ENCODE data around the gene DNAAF2. TPM values are rescaled to one million over a fixed set of nuclear protein-coding genes. Genes with fewer than 3 reads are reported as not detected.

The DNAAF2 gene
- total and polyA plus RNA-seq, 2 of the 13 experiments (the other 11 are each of a cell fraction or from before 2014, with no cell fraction given), result 6.1 to 13.6 TPM

DNA sequence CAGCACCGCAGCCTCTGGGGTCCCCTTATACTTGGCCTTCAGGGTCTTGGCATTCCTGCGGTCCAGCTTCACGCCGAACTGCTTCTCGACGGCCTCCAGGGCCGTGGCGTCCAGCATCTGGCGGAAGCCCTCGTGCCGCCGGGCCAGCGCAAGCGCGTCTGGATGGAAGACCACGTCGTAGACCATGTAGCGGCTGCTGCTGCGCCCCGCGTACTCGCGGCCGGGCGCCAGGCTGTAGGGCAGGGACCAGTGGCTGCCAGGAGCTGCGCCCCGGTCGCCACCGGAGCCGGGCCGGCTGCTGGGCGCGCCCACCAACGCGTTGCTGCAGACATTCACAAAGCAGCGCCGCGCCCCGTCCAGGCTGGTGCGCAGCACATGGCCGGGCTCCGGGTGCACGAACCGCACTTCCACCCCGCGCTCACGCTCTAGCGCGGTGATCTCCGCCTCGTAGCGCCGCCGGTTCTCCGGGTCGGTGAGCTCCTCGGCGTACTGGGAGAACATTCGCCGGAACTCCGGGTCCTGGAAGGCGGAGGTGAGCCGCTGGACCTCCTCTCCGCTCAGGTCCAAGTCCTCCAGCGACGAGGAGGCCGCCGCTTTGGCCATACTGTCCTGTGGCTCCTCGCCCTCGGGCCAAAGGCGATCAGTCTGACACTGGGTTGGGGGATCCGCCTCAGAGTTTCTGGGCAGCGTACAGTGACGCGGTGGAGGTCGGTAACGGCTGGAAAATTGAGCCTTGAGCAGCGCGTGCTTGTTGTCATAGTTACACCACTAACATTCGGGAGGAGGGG, at the start of gene DNAAF2 (continued):
- TF ChIP-seq, protein P1, sequence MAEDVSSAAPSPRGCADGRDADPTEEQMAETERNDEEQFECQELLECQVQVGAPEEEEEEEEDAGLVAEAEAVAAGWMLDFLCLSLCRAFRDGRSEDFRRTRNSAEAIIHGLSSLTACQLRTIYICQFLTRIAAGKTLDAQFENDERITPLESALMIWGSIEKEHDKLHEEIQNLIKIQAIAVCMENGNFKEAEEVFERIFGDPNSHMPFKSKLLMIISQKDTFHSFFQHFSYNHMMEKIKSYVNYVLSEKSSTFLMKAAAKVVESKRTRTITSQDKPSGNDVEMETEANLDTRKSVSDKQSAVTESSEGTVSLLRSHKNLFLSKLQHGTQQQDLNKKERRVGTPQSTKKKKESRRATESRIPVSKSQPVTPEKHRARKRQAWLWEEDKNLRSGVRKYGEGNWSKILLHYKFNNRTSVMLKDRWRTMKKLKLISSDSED (CRISPR knock-in tag; IDR thresholded peaks at IDR 0.05), result 0 out of 2 replicates have a peak, but pooled peaks have one; percentile 30
- no peak for TF ChIP-seq ERF (CRISPR knock-in tag; IDR thresholded peaks at IDR 0.05)
- TF ChIP-seq HDAC1 (CRISPR knock-in tag; IDR thresholded peaks at IDR 0.05), result peak; percentile 77
- TF ChIP-seq, protein P2, sequence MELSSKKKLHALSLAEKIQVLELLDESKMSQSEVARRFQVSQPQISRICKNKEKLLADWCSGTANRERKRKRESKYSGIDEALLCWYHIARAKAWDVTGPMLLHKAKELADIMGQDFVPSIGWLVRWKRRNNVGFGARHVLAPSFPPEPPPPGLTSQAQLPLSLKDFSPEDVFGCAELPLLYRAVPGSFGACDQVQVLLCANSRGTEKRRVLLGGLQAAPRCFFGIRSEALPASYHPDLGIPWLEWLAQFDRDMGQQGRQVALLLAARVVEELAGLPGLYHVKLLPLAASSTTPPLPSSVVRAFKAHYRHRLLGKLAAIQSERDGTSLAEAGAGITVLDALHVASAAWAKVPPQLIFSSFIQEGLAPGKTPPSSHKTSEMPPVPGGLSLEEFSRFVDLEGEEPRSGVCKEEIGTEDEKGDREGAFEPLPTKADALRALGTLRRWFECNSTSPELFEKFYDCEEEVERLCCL (CRISPR knock-in tag; IDR thresholded peaks at IDR 0.05; ENCODE audit: borderline replicate concordance), result no peak
- peak; percentile 67 for TF ChIP-seq MNT (IDR thresholded peaks at IDR 0.05)
- TF ChIP-seq ZNF564 (CRISPR knock-in tag; IDR thresholded peaks at IDR 0.05), result no peak
- no peak for TF ChIP-seq IKZF1 (IDR thresholded peaks at IDR 0.05)
- TF ChIP-seq ZBTB38 (CRISPR knock-in tag; IDR thresholded peaks at IDR 0.05), result no peak
- no peak; the same call in 1 of the 2 replicates for TF ChIP-seq ZFP37 (CRISPR knock-in tag; IDR thresholded peaks at IDR 0.05; ENCODE audit: borderline replicate concordance)
- no peak for TF ChIP-seq ZNF780A (CRISPR knock-in tag; IDR thresholded peaks at IDR 0.05)
- TF ChIP-seq, protein P3, sequence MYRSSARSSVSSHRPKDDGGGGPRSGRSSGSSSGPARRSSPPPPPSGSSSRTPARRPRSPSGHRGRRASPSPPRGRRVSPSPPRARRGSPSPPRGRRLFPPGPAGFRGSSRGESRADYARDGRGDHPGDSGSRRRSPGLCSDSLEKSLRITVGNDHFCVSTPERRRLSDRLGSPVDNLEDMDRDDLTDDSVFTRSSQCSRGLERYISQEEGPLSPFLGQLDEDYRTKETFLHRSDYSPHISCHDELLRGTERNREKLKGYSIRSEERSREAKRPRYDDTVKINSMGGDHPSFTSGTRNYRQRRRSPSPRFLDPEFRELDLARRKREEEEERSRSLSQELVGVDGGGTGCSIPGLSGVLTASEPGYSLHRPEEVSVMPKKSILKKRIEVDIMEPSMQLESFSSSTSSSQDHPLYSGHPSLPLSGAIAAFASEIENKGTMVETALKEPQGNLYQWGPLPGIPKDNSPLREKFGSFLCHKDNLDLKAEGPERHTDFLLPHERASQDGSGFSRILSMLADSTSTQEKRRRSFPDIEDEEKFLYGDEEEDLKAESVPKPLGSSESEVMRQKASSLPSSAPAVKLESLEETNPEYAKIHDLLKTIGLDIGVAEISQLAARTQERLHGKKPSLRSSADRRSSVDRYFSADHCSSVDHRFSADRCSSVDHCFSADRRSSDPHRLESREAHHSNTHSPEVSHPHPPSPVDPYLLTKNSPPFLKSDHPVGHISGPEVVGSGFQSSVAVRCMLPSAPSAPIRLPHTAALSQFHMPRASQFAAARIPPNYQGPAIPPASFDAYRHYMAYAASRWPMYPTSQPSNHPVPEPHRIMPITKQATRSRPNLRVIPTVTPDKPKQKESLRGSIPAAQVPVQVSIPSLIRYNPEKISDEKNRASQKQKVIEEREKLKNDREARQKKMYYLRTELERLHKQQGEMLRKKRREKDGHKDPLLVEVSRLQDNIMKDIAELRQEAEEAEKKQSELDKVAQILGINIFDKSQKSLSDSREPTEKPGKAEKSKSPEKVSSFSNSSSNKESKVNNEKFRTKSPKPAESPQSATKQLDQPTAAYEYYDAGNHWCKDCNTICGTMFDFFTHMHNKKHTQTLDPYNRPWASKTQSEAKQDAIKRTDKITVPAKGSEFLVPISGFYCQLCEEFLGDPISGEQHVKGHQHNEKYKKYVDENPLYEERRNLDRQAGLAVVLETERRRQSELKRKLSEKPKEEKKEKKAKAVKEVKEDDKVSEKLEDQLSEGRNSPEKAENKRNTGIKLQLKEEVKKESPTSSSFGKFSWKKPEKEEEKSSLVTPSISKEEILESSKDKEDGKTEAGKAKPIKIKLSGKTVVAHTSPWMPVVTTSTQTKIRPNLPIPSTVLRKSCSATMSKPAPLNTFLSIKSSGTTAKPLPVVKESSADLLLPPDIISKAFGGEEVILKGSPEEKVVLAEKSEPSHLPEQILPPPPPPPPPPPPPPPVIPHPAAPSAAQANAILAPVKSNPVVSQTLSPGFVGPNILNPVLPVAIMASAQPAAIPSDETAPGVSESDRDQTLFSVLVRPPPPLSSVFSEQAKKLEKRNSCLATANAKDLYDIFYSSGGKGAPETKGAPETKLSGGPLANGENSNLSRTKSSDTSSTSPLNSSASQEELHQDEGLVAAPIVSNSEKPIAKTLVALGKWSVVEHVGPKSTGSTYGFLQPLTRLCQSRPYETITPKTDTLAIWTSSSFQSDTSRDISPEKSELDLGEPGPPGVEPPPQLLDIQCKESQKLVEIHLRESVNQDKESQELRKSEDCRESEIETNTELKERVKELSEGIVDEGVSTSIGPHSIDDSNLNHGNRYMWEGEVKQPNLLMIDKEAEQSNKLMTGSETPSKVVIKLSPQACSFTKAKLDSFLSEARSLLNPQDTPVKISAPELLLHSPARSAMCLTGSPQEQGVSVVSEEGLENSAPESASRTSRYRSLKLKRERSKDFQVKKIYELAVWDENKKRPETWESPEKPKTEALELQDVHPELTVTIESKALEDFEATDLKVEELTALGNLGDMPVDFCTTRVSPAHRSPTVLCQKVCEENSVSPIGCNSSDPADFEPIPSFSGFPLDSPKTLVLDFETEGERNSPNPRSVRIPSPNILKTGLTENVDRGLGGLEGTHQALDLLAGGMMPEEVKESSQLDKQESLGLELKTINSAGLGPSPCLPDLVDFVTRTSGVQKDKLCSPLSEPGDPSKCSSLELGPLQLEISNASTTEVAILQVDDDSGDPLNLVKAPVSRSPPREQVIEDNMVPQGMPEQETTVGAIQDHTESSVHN (CRISPR knock-in tag; IDR thresholded peaks at IDR 0.05), result peak; percentile 84
- TF ChIP-seq ZNF282 (IDR thresholded peaks at IDR 0.05; ENCODE audit: partially characterized antibody), result no peak
- TF ChIP-seq SYNCRIP (IDR thresholded peaks at IDR 0.05; ENCODE audit: insufficient read depth, low read depth, low read length), result no peak
- TF ChIP-seq ETV5 (CRISPR knock-in tag; IDR thresholded peaks at IDR 0.05; ENCODE audit: borderline replicate concordance), result no peak
- TF ChIP-seq ZNF234 (CRISPR knock-in tag; conservative IDR thresholded peaks at IDR 0.05), result no peak; the same call in none of the 2 replicates
- TF ChIP-seq ATM (IDR thresholded peaks at IDR 0.05; ENCODE audit: borderline replicate concordance), result no peak
- TF ChIP-seq HCFC1 (IDR thresholded peaks at IDR 0.05; ENCODE audit: low read depth, low read length), result no peak
- 0 out of 2 replicates have a peak, but pooled peaks have one; percentile 1 for TF ChIP-seq TOE1 (CRISPR knock-in tag; IDR thresholded peaks at IDR 0.05)
